CD8-positive, alpha-beta memory T cell (primary cell): ENCODE data around the gene AJAP1. TPM values are rescaled to one million over a fixed set of nuclear protein-coding genes. Genes with fewer than 3 reads are reported as not detected.

Source experiments
- CTCF ChIA-PET: fragments of 350-600 bp; sonication (Branson Sonifier 250); formaldehyde crosslinking; loops from one replicate; lab custom pipeline; 2021; ENCODE audit warnings: antibody characterized with exemption; lab: Charles Lee
- POLR2A ChIA-PET: fragments of 350-600 bp; sonication (Branson Sonifier 250); formaldehyde crosslinking; loops from one replicate; lab custom pipeline; 2021; ENCODE audit warnings: antibody characterized with exemption; lab: Charles Lee
- DNase-seq, 5 donors: peaks; one replicate each; pipeline versions ENCODE4 v3.0.0 to v3.0.0-alpha.2; 2020 to 2022; ENCODE audit warnings: mixed read lengths in 1 of 5
- H3K27ac ChIP-seq: one replicate; pipeline ENCODE4 v1.7.0; 2013; ENCODE audit warnings: low read depth, mild to moderate bottlenecking, low read length, moderate library complexity
- H3K27me3 ChIP-seq: 2 replicates; pipeline ENCODE4 v1.7.0; 2013; ENCODE audit warnings: low read length, mild to moderate bottlenecking; ENCODE audit not compliant: insufficient read depth, poor library complexity, severe bottlenecking
- H3K36me3 ChIP-seq: 2 replicates; pipeline ENCODE4 v1.7.0; 2013; ENCODE audit warnings: mild to moderate bottlenecking, low read length, moderate library complexity; ENCODE audit not compliant: insufficient read depth
- H3K4me1 ChIP-seq: 2 replicates; pipeline ENCODE4 v1.7.0; 2013; ENCODE audit warnings: mild to moderate bottlenecking, low read length, moderate library complexity; ENCODE audit not compliant: insufficient read depth
- H3K4me3 ChIP-seq: 2 replicates; pipeline ENCODE4 v1.7.0; 2013; ENCODE audit warnings: mild to moderate bottlenecking, low read length
- H3K9me3 ChIP-seq: 2 replicates; pipeline ENCODE4 v1.7.0; 2013; ENCODE audit warnings: mild to moderate bottlenecking, low read length
- H3K27ac Mint-ChIP-seq, 8 donors: one replicate each; pipeline ENCODE4 v1.8.0; 2020 to 2021; ENCODE audit warnings: mixed read lengths in 8 of 8, mild to moderate bottlenecking in 6 of 8, inconsistent platforms in 3 of 8, moderate library complexity in 3 of 8
- H3K27me3 Mint-ChIP-seq, 2 donors: one replicate each; pipeline ENCODE4 v1.8.0; 2020 to 2021; ENCODE audit warnings: mixed read lengths in 2 of 2, mild to moderate bottlenecking in 1 of 2, moderate library complexity in 1 of 2
- H3K36me3 Mint-ChIP-seq, 3 donors: one replicate each; pipeline ENCODE4 v1.8.0; 2020 to 2021; ENCODE audit warnings: mixed read lengths in 3 of 3, inconsistent platforms in 1 of 3, mild to moderate bottlenecking in 1 of 3
- H3K4me1 Mint-ChIP-seq, 3 donors: one replicate each; pipeline ENCODE4 v1.8.0; 2020 to 2021; ENCODE audit warnings: mixed read lengths in 3 of 3, inconsistent platforms in 1 of 3, mild to moderate bottlenecking in 1 of 3
- H3K4me3 Mint-ChIP-seq, 7 donors: one replicate each; pipeline ENCODE4 v1.8.0; 2020 to 2021; ENCODE audit warnings: mixed read lengths in 7 of 7, mild to moderate bottlenecking in 6 of 7, moderate library complexity in 4 of 7, inconsistent platforms in 2 of 7
- H3K9me3 Mint-ChIP-seq, 5 donors: one replicate each; pipeline ENCODE4 v1.8.0; 2020 to 2022; ENCODE audit warnings: mixed read lengths in 5 of 5, mild to moderate bottlenecking in 3 of 5, moderate library complexity in 2 of 5, inconsistent platforms in 1 of 5
- polyA plus RNA-seq: library from polyadenylated mRNA; unstranded; fragments of 300-500 nt; fragmentation: Illumina TruSeq; gene quantifications from one replicate; pipeline ENCODE4 v1.2.3, GENCODE V29; 2021
- total RNA-seq, 2 experiments: library from RNA; stranded (reverse); gene quantifications; one replicate each; pipeline ENCODE4 v1.2.3, GENCODE V29; 2021

Gene AJAP1
- total and polyA plus RNA-seq, 3 experiments from 2014 or later = not detected

DNA sequence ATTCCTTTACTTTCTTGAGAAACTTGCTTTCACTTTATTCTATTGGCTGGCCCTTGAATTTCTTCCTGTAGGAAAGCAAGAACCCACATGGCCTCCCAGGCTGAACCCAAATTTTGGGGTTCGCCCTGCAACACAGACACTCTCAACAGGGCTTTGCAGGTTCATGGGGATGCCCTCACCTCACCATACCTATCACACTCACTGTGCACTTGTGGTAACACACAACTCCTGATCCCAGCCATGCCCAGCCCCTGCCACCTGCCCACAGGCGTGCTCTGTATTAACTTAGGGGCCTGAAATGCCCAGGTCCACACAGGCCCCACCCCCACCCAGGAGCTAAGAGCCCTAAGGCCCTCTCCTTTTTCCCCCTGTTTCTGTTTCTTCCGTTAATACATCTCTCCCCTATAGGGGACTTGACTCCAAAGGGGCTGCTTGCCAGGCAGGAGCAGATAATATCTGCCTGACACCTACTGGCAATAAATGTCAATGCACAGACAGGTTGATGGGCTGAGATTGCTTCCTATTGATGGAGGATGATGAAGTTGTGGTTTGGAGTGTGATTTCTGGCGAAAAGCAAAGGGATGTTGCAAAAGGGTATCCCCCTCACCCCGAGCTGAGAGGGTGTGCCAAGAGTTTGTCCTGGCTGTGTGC, 171.5 kb downstream of the AJAP1 start:
- no peak overlapping the region for H3K27ac Mint-ChIP-seq
- CTCF ChIA-PET = no interaction called here
- H3K27me3 Mint-ChIP-seq = peaks cover 6 to 7% of the 10 kb centered on the region in 2 donors
- no peak overlapping the region for H3K4me3 ChIP-seq
- H3K4me1 ChIP-seq = no peaks in the 10 kb centered on the region
- no peak overlapping the region for H3K4me3 Mint-ChIP-seq
- H3K27me3 ChIP-seq = no peaks in the 10 kb centered on the region
- no peaks in the 10 kb centered on the region for H3K36me3 Mint-ChIP-seq
- H3K27ac ChIP-seq = no peak overlapping the region
- no peaks in the 10 kb centered on the region for H3K9me3 ChIP-seq
- H3K36me3 ChIP-seq = no peaks in the 10 kb centered on the region
- POLR2A ChIA-PET = no interaction called here
- no peak for DNase-seq
- no peaks in the 10 kb centered on the region for H3K4me1 Mint-ChIP-seq
- peaks cover 0 to 6% (median 0%) of the 10 kb centered on the region in 5 donors for H3K9me3 Mint-ChIP-seq

DNA sequence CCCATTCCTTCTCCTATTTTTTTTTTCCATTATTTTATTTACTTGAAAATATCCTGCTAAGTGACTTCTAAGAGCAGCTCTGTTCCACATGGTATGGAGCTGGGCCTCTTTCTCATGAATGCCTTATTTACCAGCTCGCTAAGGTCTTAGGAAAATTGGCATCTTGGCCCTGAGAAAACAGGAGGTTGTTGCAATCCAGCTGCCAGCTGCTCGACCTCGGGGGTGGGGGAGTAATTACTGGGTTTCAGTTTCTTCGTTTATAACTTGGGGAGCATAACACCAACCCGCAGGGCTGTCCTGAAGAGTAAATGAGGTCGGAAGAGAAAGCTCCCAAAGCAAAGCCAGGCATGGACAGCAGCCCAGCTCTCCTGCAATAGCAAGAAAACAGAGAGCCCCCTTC, 176.3 kb downstream of the AJAP1 start:
- Mint-ChIP-seq H3K9me3 (no peaks in the 10 kb centered on the region), H3K27ac (no peak overlapping the region), H3K36me3 (no peaks in the 10 kb centered on the region), H3K27me3 (peaks cover 10 to 17% of the 10 kb centered on the region in 2 donors), H3K4me1 (no peaks in the 10 kb centered on the region), H3K4me3 (no peak overlapping the region)
- no peaks in the 10 kb centered on the region for H3K27me3 ChIP-seq
- DNase-seq = no peak
- H3K27ac ChIP-seq = no peak overlapping the region
- CTCF ChIA-PET = no interaction called here
- H3K4me3 ChIP-seq = no peak overlapping the region
- no peaks in the 10 kb centered on the region for H3K9me3 ChIP-seq
- H3K4me1 ChIP-seq = no peaks in the 10 kb centered on the region
- H3K36me3 ChIP-seq = no peaks in the 10 kb centered on the region
- POLR2A ChIA-PET = no interaction called here

GRCh38 chr1:4836574-4836973, 182.2 kb downstream of the AJAP1 start:
- Mint-ChIP-seq H3K27ac (no peak overlapping the region), H3K36me3 (peaks cover 0 to under 1% (median 0%) of the 10 kb centered on the region in 3 donors), H3K4me1 (no peaks in the 10 kb centered on the region), H3K9me3 (peaks cover 0 to 5% (median 3%) of the 10 kb centered on the region in 5 donors), H3K27me3 (peaks cover 7 to 23% of the 10 kb centered on the region in 2 donors), H3K4me3 (no peak overlapping the region)
- ChIA-PET POLR2A (no interaction called here), CTCF (no interaction called here)
- H3K27ac ChIP-seq = no peak overlapping the region
- H3K36me3 ChIP-seq = no peaks in the 10 kb centered on the region
- no peaks in the 10 kb centered on the region for H3K4me1 ChIP-seq
- DNase-seq = no peak
- no peaks in the 10 kb centered on the region for H3K9me3 ChIP-seq
- H3K27me3 ChIP-seq = no peaks in the 10 kb centered on the region
- H3K4me3 ChIP-seq = no peak overlapping the region

- no peaks in the 10 kb centered on the region for H3K4me1 Mint-ChIP-seq
- H3K36me3 Mint-ChIP-seq = peaks cover 0 to 2% (median 0%) of the 10 kb centered on the region in 3 donors
- ChIA-PET POLR2A (no interaction called here), CTCF (no interaction called here)
- Histone ChIP-seq H3K9me3 (no peaks in the 10 kb centered on the region), H3K36me3 (no peaks in the 10 kb centered on the region), H3K27ac (no peak overlapping the region), H3K27me3 (no peaks in the 10 kb centered on the region), H3K4me3 (no peak overlapping the region), H3K4me1 (no peaks in the 10 kb centered on the region)
- peaks cover 0 to 5% (median 3%) of the 10 kb centered on the region in 5 donors for H3K9me3 Mint-ChIP-seq
- no peak overlapping the region for H3K27ac Mint-ChIP-seq
- H3K4me3 Mint-ChIP-seq = no peak overlapping the region
- H3K27me3 Mint-ChIP-seq = peaks cover 5 to 22% of the 10 kb centered on the region in 2 donors
- DNase-seq = no peak
These were observed 182.7 kb downstream of the AJAP1 start for GRCh38 chr1:4837031-4837600.

- no peak overlapping the region for H3K4me3 Mint-ChIP-seq
- no peaks in the 10 kb centered on the region for H3K4me1 Mint-ChIP-seq
- Histone ChIP-seq H3K36me3 (no peaks in the 10 kb centered on the region), H3K4me1 (no peaks in the 10 kb centered on the region), H3K27me3 (no peaks in the 10 kb centered on the region), H3K27ac (no peak overlapping the region), H3K9me3 (no peaks in the 10 kb centered on the region), H3K4me3 (no peak overlapping the region)
- DNase-seq = no peak
- peaks cover 0 to 2% (median 0%) of the 10 kb centered on the region in 3 donors for H3K36me3 Mint-ChIP-seq
- POLR2A ChIA-PET = no interaction called here
- H3K27me3 Mint-ChIP-seq = peaks cover 4 to 24% of the 10 kb centered on the region in 2 donors
- H3K27ac Mint-ChIP-seq = no peak overlapping the region
- peaks cover 0 to 5% (median 3%) of the 10 kb centered on the region in 5 donors for H3K9me3 Mint-ChIP-seq
- CTCF ChIA-PET = no interaction called here
These were observed 183.3 kb downstream of the AJAP1 start for GRCh38 chr1:4837752-4838151.

GRCh38 chr1:4838231-4838630, 183.8 kb downstream of the AJAP1 start:
- H3K9me3 Mint-ChIP-seq = peaks cover 0 to 5% (median 3%) of the 10 kb centered on the region in 5 donors
- DNase-seq = no peak
- Histone ChIP-seq H3K27ac (no peak overlapping the region), H3K36me3 (no peaks in the 10 kb centered on the region), H3K9me3 (no peaks in the 10 kb centered on the region), H3K4me3 (no peak overlapping the region), H3K27me3 (no peaks in the 10 kb centered on the region), H3K4me1 (no peaks in the 10 kb centered on the region)
- H3K27me3 Mint-ChIP-seq = peaks cover 4 to 24% of the 10 kb centered on the region in 2 donors
- POLR2A ChIA-PET = no interaction called here
- peaks cover 0 to 2% (median 0%) of the 10 kb centered on the region in 3 donors for H3K36me3 Mint-ChIP-seq
- H3K27ac Mint-ChIP-seq = no peak overlapping the region
- H3K4me3 Mint-ChIP-seq = no peak overlapping the region
- H3K4me1 Mint-ChIP-seq = no peaks in the 10 kb centered on the region
- CTCF ChIA-PET = no interaction called here
